PC-9 (cell line): ENCODE data around the gene ATP8B2.
"Not testable (repeated sequence)": the region's sequence is repeated elsewhere in the genome, so short reads cannot be mapped to it uniquely, and the experiment has no call there.

Experiments used
- CTCF ChIP-seq: fragments of 200-600 bp; sonication (generic); conservative IDR thresholded peaks from 2 replicates; pipeline ENCODE4 v1.6.1; 2017; ENCODE audit warnings: mixed run types, antibody characterized with exemption, mild to moderate bottlenecking, moderate library complexity
- EZH2 ChIP-seq: fragments of 200-600 bp; sonication (generic); IDR thresholded peaks from 2 replicates; pipeline ENCODE4 v1.8.0; 2017; ENCODE audit warnings: antibody characterized with exemption, low read depth

DNA sequence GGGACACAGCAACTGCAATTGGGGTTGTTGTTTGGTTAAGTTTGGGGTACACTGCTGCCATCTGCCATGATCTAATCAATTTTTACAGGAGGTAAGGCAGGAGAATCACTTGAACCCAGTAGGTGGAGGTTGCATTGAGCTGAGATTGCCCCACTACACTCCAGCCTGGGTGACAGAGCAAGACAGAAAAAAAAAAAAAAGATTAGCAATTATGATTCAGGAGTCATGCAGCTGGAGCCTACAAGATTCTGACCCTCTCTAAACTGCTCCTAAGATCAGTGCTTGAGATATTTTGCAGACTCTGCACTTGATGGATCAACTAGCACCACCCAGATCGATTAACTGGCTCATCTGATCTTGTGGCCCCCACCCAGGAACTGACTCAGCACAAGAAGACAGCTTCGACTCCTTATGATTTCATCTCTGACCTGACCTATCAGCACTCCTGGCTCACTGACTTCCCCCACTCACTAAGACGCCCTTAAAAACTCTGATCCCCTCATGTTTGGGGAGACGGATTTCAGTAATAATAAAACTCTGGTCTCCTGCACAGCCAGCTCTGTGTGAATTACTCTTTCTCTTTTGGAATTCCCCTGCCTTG, 17.6 kb upstream of the ATP8B2 start:
- TF ChIP-seq CTCF, EZH2: not testable (repeated sequence)
